HG02852 (cell line): ENCODE results near the gene TGFBR3.

Experiments used
- ATAC-seq: cut with Tn5 transposase; IDR thresholded peaks from one replicate; pipeline ENCODE4 v1.9.1; 2021; ENCODE audit warnings: mild to moderate bottlenecking, moderate library complexity; ENCODE audit not compliant: unreplicated experiment

TGFBR3 gene

GRCh38 chr1:91803847-91804545, 82.0 kb downstream of the TGFBR3 start:
- ATAC-seq: peak; percentile 62

DNA sequence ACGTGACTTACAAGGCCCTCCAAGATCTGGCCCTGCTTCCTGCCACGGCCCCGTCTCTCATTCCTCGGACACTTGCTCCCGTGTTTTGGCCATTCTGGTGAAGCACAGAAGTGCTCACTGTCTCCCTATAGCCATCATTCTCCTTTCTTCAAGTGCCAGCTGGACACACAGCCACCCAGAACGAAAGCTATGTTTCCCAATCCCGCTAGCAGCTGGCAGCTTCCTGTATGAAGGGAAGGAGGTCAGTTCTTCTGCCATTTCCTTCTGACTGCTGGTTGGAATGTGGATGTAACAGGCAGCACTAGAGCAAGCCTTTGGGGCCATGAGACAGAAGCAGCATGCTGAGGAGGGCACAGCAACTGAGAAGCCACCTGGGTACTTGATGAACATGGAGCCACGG, 82.8 kb downstream of the TGFBR3 start:
- no peak for ATAC-seq

GRCh38 chr1:91801496-91802115, 84.3 kb downstream of the TGFBR3 start:
- no peak for ATAC-seq

DNA sequence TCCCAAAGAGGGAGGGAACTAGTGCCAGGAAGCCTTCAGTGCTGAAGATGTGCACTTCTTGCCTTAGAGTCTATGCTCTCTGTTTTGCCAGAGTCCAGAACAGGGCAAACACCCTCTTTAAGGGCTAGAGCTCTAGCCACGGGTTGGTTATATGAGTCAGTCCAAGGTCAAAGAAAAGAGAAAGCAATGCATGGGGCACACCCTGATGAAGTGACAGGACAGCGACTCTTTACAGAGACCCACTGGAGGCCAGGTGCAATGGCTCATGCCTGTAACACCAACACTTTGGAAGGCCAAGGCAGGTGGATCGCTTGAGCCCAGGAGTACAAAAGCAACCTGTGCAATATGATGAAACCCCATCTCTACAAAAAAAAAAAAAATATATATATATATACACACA, 86.1 kb downstream of the TGFBR3 start:
- no peak for ATAC-seq

DNA sequence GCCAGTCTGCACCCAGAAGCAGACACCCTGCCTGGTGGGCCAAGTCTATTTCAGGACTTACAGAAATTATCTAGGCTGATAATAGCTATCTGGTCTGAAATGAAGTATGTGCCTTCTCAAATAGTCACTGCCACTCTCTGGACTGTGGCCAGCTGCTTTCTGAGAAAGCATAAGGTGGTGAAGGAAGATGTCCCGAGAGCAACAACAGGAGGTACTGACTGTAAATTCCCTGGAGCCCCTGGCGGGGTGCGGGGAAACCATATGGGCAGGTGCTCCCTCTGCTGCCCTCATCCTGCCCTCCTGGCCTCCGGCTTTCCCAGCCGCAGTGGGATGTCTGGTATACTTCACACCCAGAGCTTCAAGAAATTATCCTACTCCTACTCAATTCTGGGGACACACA, 86.8 kb downstream of the TGFBR3 start:
- ATAC-seq: no peak

GRCh38 chr1:91798740-91799139, 87.2 kb downstream of the TGFBR3 start:
- no peak for ATAC-seq

DNA sequence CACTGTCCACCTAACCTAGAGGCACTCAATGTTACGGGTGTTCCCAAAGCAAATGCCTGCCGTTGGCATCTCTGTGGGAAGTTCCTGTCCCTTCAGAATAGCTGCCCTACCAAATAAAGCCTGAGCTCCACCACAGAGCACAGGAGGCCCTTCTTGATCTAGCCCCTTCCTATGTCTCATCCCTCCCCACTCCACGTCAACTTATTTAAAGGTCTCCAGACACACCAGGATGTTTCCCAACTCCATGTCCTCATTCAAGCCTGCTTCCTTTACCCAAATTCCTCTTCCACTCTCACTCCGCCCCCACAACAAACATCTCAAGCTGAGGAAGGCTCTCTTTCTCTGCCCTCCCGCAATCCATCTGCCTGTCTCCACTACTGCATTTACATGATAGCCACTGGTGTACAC, 87.7 kb downstream of the TGFBR3 start:
- no peak for ATAC-seq

GRCh38 chr1:91797164-91797563, 88.8 kb downstream of the TGFBR3 start:
- ATAC-seq: no peak

DNA sequence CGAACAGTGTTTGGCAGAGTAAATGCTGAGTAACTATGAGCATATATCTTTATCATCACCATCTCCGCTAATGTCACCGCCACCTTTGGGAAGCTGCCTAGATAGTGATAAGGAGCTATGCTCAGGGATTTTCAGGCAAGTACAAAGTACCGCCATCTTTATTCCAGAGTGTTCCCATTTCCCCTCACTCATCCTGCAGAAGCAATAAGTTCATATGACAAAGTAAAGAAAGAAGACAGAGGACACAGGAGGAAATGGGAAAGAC, 89.6 kb downstream of the TGFBR3 start:
- no peak for ATAC-seq

DNA sequence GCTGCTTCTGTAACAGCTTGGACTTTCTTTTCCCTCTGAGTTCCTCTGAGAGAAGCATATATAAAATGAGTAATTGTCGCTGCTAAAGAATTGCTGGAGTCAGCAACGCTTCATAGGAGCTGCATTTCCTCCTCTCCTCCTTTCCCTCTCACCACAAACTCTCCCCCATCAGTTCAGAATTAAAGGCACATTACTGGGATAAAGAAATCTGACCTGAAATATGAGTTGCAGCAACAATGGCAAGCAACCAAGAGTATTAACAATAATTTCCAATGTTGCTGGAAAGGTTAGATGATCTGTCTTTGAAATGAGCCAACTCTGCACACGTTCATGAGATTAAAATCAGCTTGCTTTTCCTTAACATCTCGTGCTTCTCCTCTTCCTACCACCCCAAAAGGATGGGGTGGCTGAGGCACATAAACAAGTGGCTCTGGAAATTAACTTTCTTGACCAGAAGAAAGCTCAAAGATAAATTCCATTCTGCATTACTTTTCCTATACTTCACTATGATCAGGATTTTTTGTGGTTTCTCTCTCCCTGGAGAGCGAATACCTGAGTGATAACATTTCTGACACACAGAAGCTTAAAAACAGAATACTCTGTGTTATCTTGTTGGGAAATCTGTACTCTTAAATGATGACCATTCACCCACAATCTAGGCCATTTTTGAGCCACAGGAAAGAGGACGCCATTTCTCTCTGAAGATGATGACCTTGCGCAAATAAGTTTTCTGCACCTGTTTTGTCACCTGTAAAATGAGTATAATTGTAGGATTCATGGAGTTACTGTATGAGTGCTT, 90.2 kb downstream of the TGFBR3 start:
- no peak for ATAC-seq

DNA sequence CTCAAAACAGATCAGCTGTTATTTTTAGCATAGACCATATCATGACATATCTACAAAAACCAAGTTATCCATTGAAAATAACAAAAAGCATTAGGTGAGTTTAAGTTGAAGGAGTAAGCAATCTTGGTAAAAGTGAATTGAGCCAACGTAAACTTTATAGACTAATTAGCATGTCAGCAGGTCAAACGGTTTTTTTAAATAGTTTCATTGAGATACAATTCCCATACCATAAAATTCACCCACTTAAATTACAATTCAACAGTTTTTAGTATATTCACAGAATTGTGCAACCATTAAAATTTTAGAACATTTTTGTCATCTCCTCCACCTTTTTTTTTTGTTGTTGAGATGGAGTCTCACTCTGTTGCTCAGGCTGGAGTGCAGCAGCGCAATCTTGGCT, 92.1 kb downstream of the TGFBR3 start:
- ATAC-seq: no peak

DNA sequence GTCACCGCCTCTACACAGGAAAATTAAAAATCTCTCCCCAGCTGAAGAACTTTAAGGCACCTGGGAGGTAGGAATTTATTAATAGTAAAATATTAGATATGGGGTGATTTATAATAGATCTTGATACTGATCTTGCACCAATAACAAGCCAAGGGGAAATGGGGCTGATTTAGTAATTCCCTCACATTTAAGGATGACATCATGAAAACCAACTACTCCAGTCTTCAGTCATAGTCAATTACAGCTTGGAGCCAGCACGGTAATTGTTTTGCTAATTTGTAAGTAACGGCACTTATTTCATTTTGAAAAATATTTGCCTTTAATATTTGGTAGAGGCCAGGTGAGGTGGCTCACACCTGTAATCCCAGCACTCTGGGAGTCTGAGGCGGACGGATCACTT, 92.8 kb downstream of the TGFBR3 start:
- no peak for ATAC-seq

GRCh38 chr1:91792489-91793071, 93.4 kb downstream of the TGFBR3 start:
- ATAC-seq: no peak

DNA sequence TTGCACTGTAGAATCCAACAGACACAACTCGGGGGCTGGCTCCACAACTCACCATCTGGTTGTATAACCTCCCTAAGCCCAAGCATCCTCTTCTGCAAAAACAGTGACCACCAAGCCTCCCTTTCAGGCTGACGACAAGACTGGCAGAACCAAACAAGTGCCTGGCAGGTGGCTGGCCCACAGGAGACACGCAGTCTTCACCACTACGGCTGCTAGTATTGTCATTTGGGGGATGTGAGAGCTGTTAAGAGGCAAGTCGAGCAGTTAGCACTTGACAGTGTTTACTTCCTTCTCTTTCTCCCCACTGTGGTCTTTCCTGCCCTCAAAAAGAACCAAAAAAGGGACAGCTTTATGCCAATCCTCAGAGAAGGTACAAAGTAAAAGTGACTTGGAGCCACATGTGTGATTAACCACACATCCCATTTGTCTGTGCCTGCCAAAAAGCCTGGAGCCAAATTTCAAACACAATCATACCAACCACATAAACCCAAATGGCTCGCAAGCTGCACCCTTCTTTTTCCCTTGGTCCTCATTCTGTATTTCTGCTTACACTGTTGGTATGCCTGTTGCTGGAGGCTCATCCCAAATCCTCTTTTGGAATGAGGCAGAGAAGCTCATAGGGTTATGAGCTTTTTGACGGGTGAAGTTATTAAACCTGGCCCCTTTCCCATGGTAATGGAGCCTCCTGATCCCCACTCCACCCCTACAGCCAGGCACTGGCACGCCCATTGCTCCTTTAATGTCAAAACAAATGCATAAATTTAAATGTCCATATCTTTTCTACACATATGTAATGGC, 94.1 kb downstream of the TGFBR3 start:
- no peak for ATAC-seq

- no peak for ATAC-seq
Measured at GRCh38 chr1:91791103-91791502, 94.8 kb downstream of the TGFBR3 start.

DNA sequence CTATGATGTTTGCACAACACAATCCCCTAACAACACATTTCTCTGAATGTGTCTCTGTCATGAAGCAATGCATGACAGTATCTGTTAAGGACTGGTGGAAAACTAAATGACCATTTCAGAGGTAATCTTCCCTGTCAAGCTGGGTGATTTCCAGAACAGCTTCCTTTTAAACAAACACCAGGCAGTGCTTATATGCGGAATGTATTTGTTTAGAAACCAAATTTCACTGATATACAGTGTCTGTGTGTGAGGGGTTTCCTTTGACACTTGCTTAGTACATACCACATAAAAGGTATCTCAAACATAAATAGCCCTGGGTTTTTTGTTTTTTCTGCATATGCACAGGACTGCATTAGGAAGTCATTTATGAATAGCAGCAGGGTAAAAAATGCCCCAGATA, 95.6 kb downstream of the TGFBR3 start:
- ATAC-seq: no peak

DNA sequence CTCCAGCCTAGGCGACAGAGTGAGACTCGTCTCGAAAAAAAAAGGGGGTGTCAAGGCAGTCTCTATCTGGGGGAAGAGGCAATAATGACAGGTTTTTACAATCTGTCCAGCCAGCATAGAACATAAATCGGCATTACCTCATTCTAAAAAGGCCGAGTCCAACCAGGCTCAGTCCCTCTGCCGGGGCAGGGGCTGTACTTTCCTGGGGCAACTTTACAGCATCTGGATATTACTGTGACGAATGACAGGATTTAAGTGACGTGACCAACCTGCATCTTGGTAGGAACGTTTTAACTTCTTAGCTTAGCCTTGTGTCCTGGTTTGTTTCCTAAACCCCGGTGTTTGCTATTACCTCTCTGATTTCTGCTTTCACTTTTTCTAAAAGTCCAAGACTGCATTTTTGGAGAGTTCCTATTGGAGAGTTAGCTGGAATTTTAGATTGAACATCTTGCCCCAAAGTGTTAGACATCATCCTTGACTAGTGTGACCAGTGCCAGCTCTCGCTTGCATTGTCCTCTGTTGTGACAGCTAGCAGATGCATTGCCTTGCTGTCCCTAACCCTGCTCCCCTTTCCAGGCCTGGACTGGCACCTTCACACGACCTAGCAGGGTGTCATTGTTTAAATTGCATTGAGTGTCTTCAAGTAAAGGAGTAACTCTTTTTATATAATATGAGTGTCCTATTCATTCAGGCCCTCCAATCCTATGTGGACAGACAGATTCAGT, 96.5 kb downstream of the TGFBR3 start:
- ATAC-seq: no peak

GRCh38 chr1:91787919-91788318, 98.0 kb downstream of the TGFBR3 start:
- no peak for ATAC-seq

DNA sequence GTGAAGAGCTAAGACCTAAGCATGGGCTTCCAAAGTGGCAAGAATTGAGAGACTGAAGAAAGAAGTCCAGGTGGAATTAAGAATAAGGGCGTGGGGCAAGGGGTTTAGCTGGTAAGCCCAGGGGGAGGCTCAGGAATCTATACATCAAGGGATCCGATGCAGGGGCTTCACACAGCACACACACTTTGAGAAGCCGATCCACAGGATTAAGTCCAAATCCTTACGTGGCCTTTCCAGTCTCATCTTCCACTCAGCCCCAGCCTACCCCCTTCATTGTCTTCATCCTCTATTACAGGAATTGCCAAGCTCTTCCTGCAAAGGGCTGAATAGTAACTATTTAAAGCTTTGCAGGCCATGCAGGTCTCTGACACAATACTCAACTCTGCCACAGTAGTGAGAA, 101.3 kb downstream of the TGFBR3 start:
- ATAC-seq: no peak

DNA sequence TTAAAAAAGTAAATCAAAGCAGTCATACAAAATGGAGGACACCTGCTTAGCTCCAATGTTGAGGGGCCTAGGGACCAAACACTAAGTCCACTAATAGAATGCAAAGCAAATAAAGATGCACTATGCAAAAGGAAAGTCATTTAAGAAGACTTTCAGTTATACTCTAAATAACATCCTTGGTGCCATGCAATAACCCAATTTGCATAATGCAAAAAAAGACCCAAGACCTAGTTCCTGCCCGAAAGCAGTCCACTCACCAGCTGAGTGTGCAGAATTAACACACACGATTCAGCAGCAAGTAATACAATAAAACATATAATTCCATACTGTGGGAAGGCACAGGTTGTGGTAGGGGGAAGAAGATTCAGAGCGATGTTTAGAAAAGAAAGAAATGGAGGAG, 101.8 kb downstream of the TGFBR3 start:
- ATAC-seq: peak; percentile 83
